Stimulated activated CD8-positive, alpha-beta memory T cell treated with anti-CD3 and anti-CD28 coated beads, Interleukin-4, amount 100 ng/mL, for 1 hour (primary cell): ENCODE measurements around the gene LRRC49.

ENCODE experiments used
- DNase-seq, 2 donors: peaks; one replicate each; pipeline ENCODE4 v3.0.0-alpha.2; 2020; ENCODE audit warnings: low read depth in 2 of 2, low spot score in 1 of 2

The LRRC49 gene

DNA sequence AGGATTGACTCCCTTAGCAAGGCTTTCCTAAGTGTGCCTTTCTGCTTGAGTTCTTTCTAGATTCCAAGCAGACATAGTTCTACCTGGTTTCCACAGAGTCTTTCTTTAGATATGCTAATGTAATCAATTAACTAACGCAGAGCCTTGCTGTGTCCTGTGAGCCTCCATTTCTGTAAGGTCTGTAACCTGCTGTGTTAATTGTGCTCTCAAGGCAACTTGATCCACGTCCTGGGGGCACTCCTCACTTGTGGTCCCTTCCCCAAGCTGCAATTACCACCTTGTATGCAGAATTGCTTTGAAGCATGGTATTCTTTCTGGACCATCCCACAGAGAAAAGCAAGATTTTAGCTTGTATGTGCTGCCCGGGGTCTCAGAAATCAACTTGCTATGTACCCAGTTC is 193.2 kb downstream of the LRRC49 start:
- no peak for DNase-seq

DNA sequence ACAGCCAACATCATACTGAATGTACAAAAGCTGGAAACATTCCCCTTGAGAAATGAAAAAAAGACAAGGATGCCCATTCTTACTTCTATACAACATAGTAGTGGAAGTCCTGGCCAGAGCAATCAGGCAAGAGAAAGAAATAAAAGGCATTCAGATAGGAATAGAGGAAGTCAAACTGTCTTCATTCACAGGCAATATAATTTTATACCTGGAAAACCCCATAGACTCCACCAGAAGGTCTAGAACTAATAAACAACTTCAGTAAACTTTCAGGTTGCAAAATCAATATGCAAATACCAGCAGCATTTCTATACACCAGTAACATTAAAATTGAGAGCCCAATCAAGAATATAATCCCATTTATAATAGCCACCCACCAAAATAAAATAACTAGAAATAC is 195.5 kb downstream of the LRRC49 start:
- no peak for DNase-seq

DNA sequence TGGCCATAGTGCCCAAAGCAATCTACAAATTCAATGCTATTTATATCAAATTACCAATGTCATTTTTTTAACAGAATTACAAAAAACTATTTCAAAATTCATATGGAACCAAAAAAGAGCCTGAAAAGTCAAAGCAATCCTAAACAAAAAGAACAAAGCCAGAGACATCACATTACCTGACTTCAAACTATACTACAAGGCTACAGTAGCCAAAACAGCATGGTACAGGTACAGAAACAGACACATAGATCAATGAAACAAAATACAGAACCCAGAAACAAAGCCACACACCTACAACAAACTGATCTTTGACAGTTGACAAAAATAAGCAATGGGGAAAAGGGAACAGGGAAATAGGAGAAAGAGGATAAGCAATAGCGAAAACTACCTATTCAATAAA is 196.1 kb downstream of the LRRC49 start:
- DNase-seq, result no peak

DNA sequence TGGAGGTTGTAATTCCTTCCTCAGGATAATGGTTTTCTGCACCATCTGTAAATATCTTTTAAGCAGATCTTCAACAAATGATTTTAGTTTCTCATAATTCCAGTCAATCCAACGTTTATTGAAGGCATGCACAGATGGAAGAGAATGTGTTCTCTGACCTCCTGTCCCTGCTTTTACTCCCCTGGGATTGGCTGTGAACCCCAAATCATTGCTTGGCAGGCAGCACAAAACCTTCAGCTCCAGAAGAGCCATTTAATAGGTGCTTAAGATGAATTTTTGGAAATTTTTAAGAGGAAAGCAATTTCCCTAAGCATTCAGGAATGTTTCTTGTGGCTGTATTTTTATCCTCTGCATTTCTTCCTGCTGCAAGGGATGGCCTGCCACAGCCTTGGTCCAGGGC is 197.2 kb downstream of the LRRC49 start:
- DNase-seq, result no peak

DNA sequence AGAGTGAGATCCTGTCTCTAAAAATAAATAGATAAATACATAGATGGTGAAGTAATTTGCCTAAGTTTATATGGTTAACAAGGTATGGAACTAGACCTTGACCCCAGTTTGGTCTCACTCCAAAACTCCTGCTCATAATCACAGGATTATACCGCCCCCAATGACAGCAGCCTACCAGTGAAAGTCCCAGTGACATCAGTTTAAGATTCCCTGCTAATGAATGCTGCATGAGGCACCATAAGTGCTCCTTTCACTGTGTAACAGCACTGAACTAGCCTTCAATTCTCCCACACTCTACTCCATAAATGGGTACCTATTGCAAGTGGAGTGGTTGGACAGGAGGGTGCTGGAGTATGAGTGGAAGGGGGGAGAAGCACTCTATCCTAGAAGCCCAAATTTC is 199.0 kb downstream of the LRRC49 start:
- DNase-seq, result no peak

DNA sequence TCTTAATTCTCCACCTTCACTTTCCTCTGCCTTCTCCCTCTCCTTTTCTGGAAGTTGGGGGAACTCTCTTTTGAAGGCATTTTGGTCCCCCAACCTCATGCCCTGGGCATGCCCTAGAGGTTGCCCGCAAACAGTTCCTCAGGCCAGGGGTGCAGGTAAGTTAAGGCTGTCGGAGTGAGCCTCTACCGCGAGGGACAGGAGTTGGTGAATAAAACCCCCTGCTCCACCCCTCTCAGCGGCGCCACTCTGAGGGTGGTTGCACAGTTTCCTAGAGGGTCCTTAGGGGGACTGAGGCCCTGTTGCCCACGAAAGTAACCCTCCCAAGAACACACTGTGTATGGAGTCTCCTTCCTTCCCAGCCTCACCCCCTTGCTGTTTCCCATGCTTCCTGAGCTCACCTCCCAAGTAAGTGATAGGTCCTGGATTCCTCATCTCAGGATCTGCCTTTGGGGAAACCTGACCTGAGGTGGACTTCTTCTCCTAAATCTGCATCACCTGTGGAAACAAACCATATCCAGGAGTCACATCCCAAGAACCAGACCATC is 199.5 kb downstream of the LRRC49 start:
- DNase-seq, result no peak

DNA sequence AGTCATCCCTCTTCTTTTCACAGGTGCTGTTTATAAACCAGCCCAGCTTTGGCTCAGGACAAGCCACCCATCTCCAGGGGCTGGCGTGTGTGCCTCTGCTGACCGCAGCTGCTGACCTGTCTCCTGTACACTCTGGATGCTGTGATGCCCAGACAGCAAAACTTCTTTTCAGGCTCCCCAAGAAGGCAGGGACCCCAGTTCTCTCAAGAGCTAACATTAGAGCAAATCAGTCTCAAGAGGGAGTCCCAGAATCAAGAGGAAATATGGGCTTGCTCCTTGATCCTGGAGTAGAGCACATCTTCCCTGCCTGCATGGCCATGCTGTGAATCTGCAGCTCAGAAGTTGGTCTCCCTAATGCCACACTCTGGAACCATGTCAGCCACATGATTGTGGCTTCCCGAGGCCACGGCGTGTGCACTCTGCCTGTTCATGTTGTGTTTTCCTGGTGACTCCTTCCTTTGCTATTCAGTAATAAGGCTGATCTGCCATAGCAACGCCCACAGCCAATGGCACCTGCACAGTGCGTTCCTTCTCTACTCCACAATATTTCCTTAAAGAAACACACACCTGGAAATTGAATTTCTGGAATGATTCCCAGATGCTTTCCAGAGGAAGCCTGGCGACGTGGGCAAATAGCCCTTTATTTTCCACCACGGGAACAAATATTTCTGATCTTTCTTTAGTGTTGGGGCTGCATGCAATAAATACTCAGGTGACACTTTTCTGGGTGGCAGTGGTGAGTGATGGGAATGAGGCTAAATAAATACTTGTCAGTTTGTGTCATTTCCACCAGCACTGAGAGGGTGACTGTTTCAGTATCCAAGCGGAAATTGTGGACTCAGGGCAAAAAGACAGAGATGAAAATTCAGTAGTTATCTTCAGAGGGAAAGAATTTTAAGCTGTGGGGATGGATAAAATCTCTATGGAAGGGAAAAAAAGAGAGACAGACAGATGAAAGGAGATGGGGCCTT is 200.7 kb downstream of the LRRC49 start:
- DNase-seq, result no peak

DNA sequence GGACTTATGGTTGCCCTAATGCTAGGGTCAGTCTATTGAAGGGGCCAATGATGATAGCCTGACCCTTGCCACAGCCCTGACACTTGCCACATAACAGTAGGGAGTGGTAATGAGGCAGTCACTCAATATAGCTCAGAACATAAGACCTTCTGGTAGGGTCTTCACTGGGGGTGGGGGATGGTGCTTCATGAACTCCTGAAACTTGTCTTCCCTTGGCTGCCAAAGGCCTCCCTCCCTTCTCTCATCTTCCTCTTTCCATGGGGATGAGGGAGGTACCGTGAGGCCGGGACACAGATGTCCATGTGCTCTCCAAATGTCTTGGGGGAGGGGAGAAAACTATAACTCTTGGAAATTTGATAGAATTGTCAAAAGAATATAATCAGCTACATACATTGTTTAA is 201.5 kb downstream of the LRRC49 start:
- DNase-seq, result no peak

DNA sequence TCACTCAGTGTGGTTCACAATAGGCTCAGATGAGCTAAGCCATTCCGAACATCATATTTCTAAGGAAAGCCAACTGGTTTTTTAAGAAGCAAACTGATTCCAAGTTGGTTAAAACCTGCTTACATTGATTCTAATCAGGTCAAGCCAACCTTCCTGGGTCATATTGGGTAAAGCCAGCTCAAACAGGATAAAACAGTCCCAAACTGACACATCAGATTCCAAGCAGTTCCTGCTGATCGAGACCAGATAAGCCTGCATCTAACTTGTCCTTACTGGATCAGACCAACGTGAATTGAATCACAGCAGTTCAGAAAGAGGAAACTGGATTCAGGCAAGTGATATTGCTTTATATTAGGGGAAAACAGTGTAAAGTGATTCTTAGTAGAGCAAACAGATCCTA is 204.1 kb downstream of the LRRC49 start:
- DNase-seq, result no peak

DNA sequence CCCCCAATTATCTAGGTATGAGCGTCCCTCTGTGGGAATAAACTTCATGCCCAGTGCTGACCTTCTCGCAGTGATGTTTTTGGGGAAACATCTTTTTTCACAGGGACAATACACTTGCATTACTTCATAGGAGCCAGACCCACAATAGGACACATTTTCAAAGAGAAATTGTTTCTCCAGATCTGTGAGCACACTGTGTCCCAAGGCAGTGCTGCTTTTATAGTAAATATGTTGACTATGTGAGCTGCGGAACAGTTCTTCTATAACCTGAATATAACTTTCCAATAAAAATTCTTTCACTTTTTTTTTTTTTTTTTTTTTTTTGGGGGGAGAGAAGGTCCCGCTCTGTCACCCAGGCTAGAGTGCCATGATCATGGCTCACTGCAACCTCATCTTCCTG is 205.3 kb downstream of the LRRC49 start:
- no peak for DNase-seq

DNA sequence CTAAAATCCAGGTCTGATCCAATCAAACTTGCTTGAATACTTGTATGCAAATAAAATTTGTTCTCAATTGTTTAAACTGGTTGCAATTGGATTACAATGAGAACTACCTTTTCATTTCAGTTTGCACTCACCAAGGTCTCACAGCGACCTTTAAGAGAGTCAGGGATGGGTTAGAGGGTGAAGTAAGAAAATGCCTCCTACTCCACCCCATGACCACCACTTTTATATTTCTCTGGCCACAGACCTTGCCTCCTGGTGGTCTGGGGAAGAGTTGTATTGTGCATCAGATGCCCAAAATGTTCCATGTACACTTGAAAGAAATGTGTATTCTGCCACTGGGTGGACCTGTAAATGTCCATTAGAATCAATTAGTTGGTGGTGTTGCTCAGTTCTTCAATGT is 206.3 kb downstream of the LRRC49 start:
- DNase-seq, result no peak
